ENCODE data around the gene MYLIP.

DNA sequence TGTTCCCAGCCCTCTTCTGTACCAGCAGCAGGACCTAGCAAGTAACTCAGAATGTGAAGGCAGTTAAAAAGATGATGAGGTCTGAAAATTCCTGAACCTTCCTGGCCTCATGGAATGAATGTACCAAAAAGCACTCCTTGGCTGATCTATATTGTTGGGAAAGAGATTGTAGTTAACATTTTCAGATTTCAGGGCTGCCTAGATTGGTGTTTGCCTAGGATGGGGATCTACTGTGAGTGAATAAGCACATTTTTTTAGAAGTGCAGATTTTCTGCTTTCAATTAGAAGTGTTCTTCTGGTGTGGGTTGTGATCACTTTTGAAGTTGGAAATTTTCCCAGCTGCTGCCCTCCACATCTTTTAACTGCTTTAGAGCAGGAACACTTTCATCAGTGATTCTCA is 6.2 kb downstream of the MYLIP start:
- TF ChIP-seq POLR2A (IDR thresholded peaks at IDR 0.05) (no peak), CTCF (IDR thresholded peaks at IDR 0.05) (no peak)
